Mesendoderm (in vitro differentiated cells): ENCODE data around the gene CSF3R.

ENCODE experiments used
- DNase-seq: peaks from one replicate; pipeline ENCODE4 v3.0.0; 2013
- H2AK5ac ChIP-seq: 2 replicates; pipeline ENCODE4 v1.6.1; 2013; ENCODE audit warnings: low read length, inconsistent platforms
- H2BK120ac ChIP-seq: 2 replicates; pipeline ENCODE4 v1.6.1; 2013; ENCODE audit warnings: low read depth, mild to moderate bottlenecking, low read length, moderate library complexity, mixed read lengths
- H2BK15ac ChIP-seq: replicated peaks from 2 replicates; pipeline ENCODE4 v1.6.1; 2013; ENCODE audit warnings: low read depth, mild to moderate bottlenecking, moderate library complexity
- H2BK5ac ChIP-seq: 2 replicates; pipeline ENCODE4 v1.6.1; 2013; ENCODE audit warnings: low read length, inconsistent platforms
- H3K18ac ChIP-seq: 2 replicates; pipeline ENCODE4 v1.6.1; 2013; ENCODE audit warnings: mild to moderate bottlenecking, low read length, mixed read lengths
- H3K23ac ChIP-seq: one replicate; pipeline ENCODE4 v1.6.1; 2013; ENCODE audit warnings: low read length
- H3K27ac ChIP-seq: 2 replicates; pipeline ENCODE4 v1.5.1; 2013; ENCODE audit warnings: low read depth, mild to moderate bottlenecking, inconsistent platforms, low read length, moderate library complexity
- H3K27me3 ChIP-seq: 2 replicates; pipeline ENCODE4 v1.6.1; 2013; ENCODE audit warnings: low read length, control low read depth, mild to moderate bottlenecking, inconsistent platforms; ENCODE audit not compliant: insufficient read depth, poor library complexity
- H3K36me3 ChIP-seq: 2 replicates; pipeline ENCODE4 v1.6.1; 2013; ENCODE audit warnings: low read length, inconsistent platforms; ENCODE audit not compliant: control insufficient read depth, insufficient read depth
- H3K4ac ChIP-seq: one replicate; pipeline ENCODE4 v1.6.1; 2013; ENCODE audit warnings: low read depth, mild to moderate bottlenecking, low read length, moderate library complexity
- H3K4me1 ChIP-seq: 2 replicates; pipeline ENCODE4 v1.6.1; 2013; ENCODE audit warnings: low read depth, low read length, inconsistent platforms; ENCODE audit not compliant: control insufficient read depth
- H3K4me2 ChIP-seq: 2 replicates; pipeline ENCODE4 v1.6.1; 2013; ENCODE audit warnings: low read length
- H3K4me3 ChIP-seq: 2 replicates; pipeline ENCODE4 v1.5.1; 2013; ENCODE audit warnings: mild to moderate bottlenecking, low read length
- H3K56ac ChIP-seq: one replicate; pipeline ENCODE4 v1.6.1; 2013; ENCODE audit warnings: low read length
- H3K79me1 ChIP-seq: 2 replicates; pipeline ENCODE4 v1.6.1; 2013; ENCODE audit warnings: low read length, inconsistent platforms
- H3K79me2 ChIP-seq: 2 replicates; pipeline ENCODE4 v1.6.1; 2013; ENCODE audit warnings: mild to moderate bottlenecking, low read length; ENCODE audit not compliant: control insufficient read depth, insufficient read depth
- H3K9ac ChIP-seq: 2 replicates; pipeline ENCODE4 v1.6.1; 2013; ENCODE audit warnings: low read length, inconsistent platforms
- H4K5ac ChIP-seq: one replicate; pipeline ENCODE4 v1.6.1; 2013; ENCODE audit warnings: low read length
- H4K8ac ChIP-seq: one replicate; pipeline ENCODE4 v1.6.1; 2013; ENCODE audit warnings: low read depth, mild to moderate bottlenecking, control low read depth, low read length, moderate library complexity
- WGBS: extraction: QIAGEN DNeasy Blood & Tissue Kit; methylation state at CpG from one replicate; pipeline ENCODE4 v1.1.7; 2013; ENCODE audit warnings: low lambda C conversion rate, missing lambda C conversion rate; ENCODE audit not compliant: insufficient coverage; ENCODE audit errors: extremely low coverage; 5-methylcytosine and 5-hydroxymethylcytosine counted together

Gene CSF3R

GRCh38 chr1:36443297-36443696, 39.4 kb downstream of the CSF3R start:
- H3K4me1 ChIP-seq = peaks cover 4% of the 10 kb centered on the region
- H2AK5ac ChIP-seq = no peak overlapping the region
- H3K27me3 ChIP-seq = no peaks in the 10 kb centered on the region
- no peak overlapping the region for H3K4me2 ChIP-seq
- WGBS = no CpG with 5 or more reads among the region's 2 CpGs
- no peak overlapping the region for H4K5ac ChIP-seq
- H3K27ac ChIP-seq = no peak overlapping the region
- no peak overlapping the region for H3K18ac ChIP-seq
- no peak overlapping the region for H3K4ac ChIP-seq
- no peak overlapping the region for H2BK120ac ChIP-seq
- H3K36me3 ChIP-seq = no peaks in the 10 kb centered on the region
- no peak overlapping the region for H3K56ac ChIP-seq
- no peaks in the 10 kb centered on the region for H3K79me1 ChIP-seq
- H2BK15ac ChIP-seq = no peak overlapping the region
- no peaks in the 10 kb centered on the region for H3K79me2 ChIP-seq
- H3K4me3 ChIP-seq = no peak overlapping the region
- H3K9ac ChIP-seq = no peak overlapping the region
- H4K8ac ChIP-seq = no peak overlapping the region
- no peak for DNase-seq
- no peak overlapping the region for H2BK5ac ChIP-seq
- no peak overlapping the region for H3K23ac ChIP-seq

- Histone ChIP-seq H3K23ac (no peak overlapping the region), H2AK5ac (no peak overlapping the region), H3K27ac (no peak overlapping the region), H3K9ac (no peak overlapping the region), H3K4me3 (no peak overlapping the region), H3K4me1 (peaks cover 4% of the 10 kb centered on the region), H3K4me2 (no peak overlapping the region), H3K56ac (no peak overlapping the region), H4K5ac (no peak overlapping the region), H3K36me3 (no peaks in the 10 kb centered on the region), H3K18ac (no peak overlapping the region), H2BK5ac (no peak overlapping the region), H3K27me3 (no peaks in the 10 kb centered on the region), H2BK120ac (no peak overlapping the region), H4K8ac (no peak overlapping the region), H3K79me1 (no peaks in the 10 kb centered on the region), H3K79me2 (no peaks in the 10 kb centered on the region), H3K4ac (no peak overlapping the region), H2BK15ac (no peak overlapping the region)
- no peak for DNase-seq
- WGBS = no CpG with 5 or more reads among the region's 3 CpGs
Observed at GRCh38 chr1:36442337-36442736, 40.4 kb downstream of the CSF3R start.

DNA sequence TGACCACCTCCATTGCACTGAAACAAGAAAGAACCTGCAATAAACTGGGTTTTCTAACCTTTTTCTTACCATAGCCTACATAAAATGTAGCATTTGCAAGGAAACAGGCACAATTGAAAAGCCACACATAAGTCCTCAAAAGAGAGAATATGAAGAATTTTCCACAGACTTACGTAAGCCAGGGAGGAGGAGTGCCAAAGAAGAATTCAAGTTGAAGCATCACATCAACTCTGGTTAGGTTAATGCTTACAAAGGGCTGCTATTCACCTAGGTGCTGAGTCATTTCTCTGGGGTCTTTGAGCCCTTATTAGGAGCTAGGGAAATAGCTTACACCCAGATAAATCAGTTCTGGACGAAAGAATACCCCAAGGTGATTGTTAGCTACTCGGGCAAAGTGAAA, 42.1 kb downstream of the CSF3R start:
- H3K4ac ChIP-seq = no peak overlapping the region
- H3K4me2 ChIP-seq = no peak overlapping the region
- H3K56ac ChIP-seq = no peak overlapping the region
- H2BK15ac ChIP-seq = no peak overlapping the region
- H3K27ac ChIP-seq = no peak overlapping the region
- no peak overlapping the region for H3K18ac ChIP-seq
- no peak overlapping the region for H2AK5ac ChIP-seq
- DNase-seq = no peak
- H4K5ac ChIP-seq = no peak overlapping the region
- H3K4me3 ChIP-seq = no peak overlapping the region
- H3K79me1 ChIP-seq = no peaks in the 10 kb centered on the region
- H3K79me2 ChIP-seq = no peaks in the 10 kb centered on the region
- no peaks in the 10 kb centered on the region for H3K27me3 ChIP-seq
- H3K23ac ChIP-seq = no peak overlapping the region
- no peak overlapping the region for H3K9ac ChIP-seq
- no peaks in the 10 kb centered on the region for H3K36me3 ChIP-seq
- no peak overlapping the region for H2BK120ac ChIP-seq
- WGBS = no CpG with 5 or more reads among the region's 3 CpGs
- H3K4me1 ChIP-seq = peaks cover 4% of the 10 kb centered on the region
- no peak overlapping the region for H2BK5ac ChIP-seq
- H4K8ac ChIP-seq = no peak overlapping the region

DNA sequence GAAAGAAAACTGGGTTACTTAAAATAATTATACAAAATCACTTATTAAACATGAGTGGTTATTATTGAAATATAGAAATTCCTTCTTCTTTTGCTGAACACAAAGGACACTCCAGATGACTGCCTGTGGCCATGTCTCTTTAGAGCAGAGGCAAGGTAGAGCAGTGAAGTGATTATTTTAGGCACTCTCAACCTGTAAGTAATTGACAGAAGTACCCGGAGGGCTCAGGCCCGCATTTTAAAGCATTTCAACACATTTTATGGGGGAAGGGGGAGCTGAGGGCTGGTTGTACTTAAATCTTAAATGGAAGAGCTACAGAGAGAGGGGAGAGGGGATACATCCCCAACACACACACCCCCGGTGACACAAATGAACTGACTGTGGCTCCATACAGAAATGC, 42.7 kb downstream of the CSF3R start:
- Histone ChIP-seq H3K27me3 (no peaks in the 10 kb centered on the region), H3K79me2 (no peaks in the 10 kb centered on the region), H3K23ac (no peak overlapping the region), H3K36me3 (no peaks in the 10 kb centered on the region), H3K4me2 (no peak overlapping the region), H2BK120ac (no peak overlapping the region), H2AK5ac (no peak overlapping the region), H2BK5ac (no peak overlapping the region), H4K8ac (no peak overlapping the region), H3K4me3 (no peak overlapping the region), H3K4me1 (peaks cover 4% of the 10 kb centered on the region), H3K79me1 (no peaks in the 10 kb centered on the region), H2BK15ac (no peak overlapping the region), H3K4ac (no peak overlapping the region), H3K27ac (no peak overlapping the region), H3K9ac (no peak overlapping the region), H3K18ac (no peak overlapping the region), H3K56ac (no peak overlapping the region), H4K5ac (no peak overlapping the region)
- DNase-seq = no peak
- no CpG with 5 or more reads among the region's 3 CpGs for WGBS

DNA sequence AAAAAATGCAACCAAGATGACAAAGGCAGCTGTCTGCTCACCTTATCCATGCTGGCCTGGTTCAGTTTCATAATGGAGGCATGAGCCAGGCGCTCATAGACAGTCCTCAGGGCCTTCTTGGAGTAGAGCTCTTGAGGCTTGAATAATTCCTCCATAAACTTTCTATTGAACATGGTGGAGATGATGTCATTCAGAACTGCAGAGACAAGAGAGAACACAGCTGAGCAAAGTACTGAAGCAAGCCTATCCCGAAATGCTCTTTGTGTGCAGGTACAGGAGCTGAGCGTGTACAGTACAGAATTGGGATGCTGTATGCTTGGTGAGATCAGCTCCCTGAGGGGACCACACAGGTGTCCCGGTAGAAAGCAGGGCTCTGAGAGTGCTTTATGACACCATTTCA, 44.0 kb downstream of the CSF3R start:
- Histone ChIP-seq H3K79me2 (no peaks in the 10 kb centered on the region), H3K27ac (no peak overlapping the region), H4K8ac (no peak overlapping the region), H4K5ac (no peak overlapping the region), H3K79me1 (no peaks in the 10 kb centered on the region), H2BK5ac (no peak overlapping the region), H2BK15ac (no peak overlapping the region), H3K4ac (no peak overlapping the region), H2BK120ac (no peak overlapping the region), H3K27me3 (no peaks in the 10 kb centered on the region), H2AK5ac (no peak overlapping the region), H3K18ac (no peak overlapping the region), H3K23ac (no peak overlapping the region), H3K36me3 (no peaks in the 10 kb centered on the region), H3K56ac (no peak overlapping the region), H3K9ac (no peak overlapping the region), H3K4me3 (no peak overlapping the region), H3K4me2 (no peak overlapping the region), H3K4me1 (peaks cover 4% of the 10 kb centered on the region)
- DNase-seq = no peak
- no CpG with 5 or more reads among the region's 4 CpGs for WGBS

DNA sequence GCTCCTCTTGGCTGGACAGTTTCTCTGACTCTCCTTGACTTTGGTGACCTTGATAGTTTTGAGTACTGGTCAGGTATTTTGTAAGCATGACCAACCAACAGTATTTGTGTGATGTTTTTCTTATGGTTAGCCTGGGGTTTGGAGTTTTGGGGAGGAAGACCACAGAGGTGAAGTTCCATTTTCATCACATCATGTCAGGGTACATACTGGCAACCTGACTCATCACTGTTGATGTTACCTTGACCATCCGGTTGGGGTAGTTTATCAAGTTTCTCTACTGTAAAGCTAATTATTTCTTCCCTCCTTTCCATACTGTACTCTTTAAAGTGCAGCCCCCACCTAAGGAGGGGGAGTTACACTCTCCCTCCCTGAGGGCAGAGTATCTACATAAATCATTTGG, 45.9 kb downstream of the CSF3R start:
- peak; percentile 84 for DNase-seq
- Histone ChIP-seq H3K4me2 (no peak overlapping the region), H3K4ac (no peak overlapping the region), H3K9ac (no peak overlapping the region), H3K4me3 (no peak overlapping the region), H3K27me3 (no peaks in the 10 kb centered on the region), H4K8ac (no peak overlapping the region), H3K36me3 (no peaks in the 10 kb centered on the region), H3K18ac (no peak overlapping the region), H2AK5ac (no peak overlapping the region), H2BK15ac (no peak overlapping the region), H3K56ac (peak overlapping the region; percentile 17), H3K4me1 (peaks cover 4% of the 10 kb centered on the region), H2BK120ac (no peak overlapping the region), H2BK5ac (no peak overlapping the region), H3K79me2 (no peaks in the 10 kb centered on the region), H3K79me1 (no peaks in the 10 kb centered on the region), H3K23ac (no peak overlapping the region), H4K5ac (no peak overlapping the region), H3K27ac (no peak overlapping the region)
- WGBS = no CpG with 5 or more reads among the region's 1 CpG
